ENCODE measurements around the gene ADAMTSL5. TPM values are rescaled to one million over a fixed set of nuclear protein-coding genes. Genes with fewer than 3 reads are reported as not detected.
"Not testable (repeated sequence)": the region's sequence is repeated elsewhere in the genome, so short reads cannot be mapped to it uniquely, and the experiment has no call there.

ADAMTSL5 gene
- total RNA-seq, 4 donors from 2014 or later, result 2.6 to 3.7 (median 2.7) TPM; not detected in 1

- intact Hi-C loops (cut with DNase I; ENCODE audit: low total_unique reads), result no loop called here
- H3K9me3 ChIP-seq, result no peaks in the 10 kb centered on the region
- peaks cover 75% of the 10 kb centered on the region for H3K27me3 ChIP-seq
- WGBS, 2 donors (ENCODE audit: low coverage in 1 of 2), result 69% methylated on average over 14 of the region's 18 CpGs; no CpG with 5 or more reads in 1 of the 2 donors
- H3K27ac ChIP-seq, result no peak overlapping the region
- no peak overlapping the region for H3K4me3 ChIP-seq
- TF ChIP-seq CTCF (IDR thresholded peaks at IDR 0.05) (no peak), EP300 (IDR thresholded peaks at IDR 0.05; ENCODE audit: low read depth) (no peak), POLR2A (IDR thresholded peaks at IDR 0.05) (no peak), POLR2AphosphoS5 (IDR thresholded peaks at IDR 0.05) (no peak)
- peaks cover 3 to 7% (median 6%) of the 10 kb centered on the region in 4 donors for H3K4me1 ChIP-seq
- no peak for DNase-seq
- no peaks in the 10 kb centered on the region for H3K36me3 ChIP-seq
- in situ Hi-C loops (cut with MboI; ENCODE audit: low pct_ligation_motif_present in 1 of 4, low pct_unique_long_range_greater_than_20kb in 1 of 4, low sequenced_read_pairs in 3 of 4), result no loop called here
Observed at GRCh38 chr19:1522838-1523237, 10.0 kb upstream of the ADAMTSL5 start.

- TF ChIP-seq EP300 (IDR thresholded peaks at IDR 0.05; ENCODE audit: low read depth), result no peak
- no peak for TF ChIP-seq CTCF (IDR thresholded peaks at IDR 0.05)
- no peak for TF ChIP-seq POLR2AphosphoS5 (IDR thresholded peaks at IDR 0.05)
- no peak for TF ChIP-seq POLR2A (IDR thresholded peaks at IDR 0.05)
Observed at GRCh38 chr19:1522061-1522460, 9.2 kb upstream of the ADAMTSL5 start.

GRCh38 chr19:1521636-1522035, 8.8 kb upstream of the ADAMTSL5 start:
- Histone ChIP-seq H3K27me3 (peaks cover 64% of the 10 kb centered on the region), H3K9me3 (no peaks in the 10 kb centered on the region), H3K4me1 (peaks cover 3 to 7% (median 6%) of the 10 kb centered on the region in 4 donors), H3K4me3 (no peak overlapping the region), H3K36me3 (no peaks in the 10 kb centered on the region), H3K27ac (peak overlapping the region in 1 of 4 donors; percentile 37)
- WGBS, 2 donors (ENCODE audit: low coverage in 1 of 2), result 67% methylated on average over 14 of the region's 14 CpGs; no CpG with 5 or more reads in 1 of the 2 donors
- TF ChIP-seq EP300 (IDR thresholded peaks at IDR 0.05; ENCODE audit: low read depth), result no peak
- TF ChIP-seq POLR2A (IDR thresholded peaks at IDR 0.05), result no peak
- TF ChIP-seq POLR2AphosphoS5 (IDR thresholded peaks at IDR 0.05), result no peak
- no peak for TF ChIP-seq CTCF (IDR thresholded peaks at IDR 0.05)
- no peak for DNase-seq
- intact Hi-C loops (cut with DNase I; ENCODE audit: low total_unique reads), result no loop called here
- in situ Hi-C loops (cut with MboI; ENCODE audit: low pct_ligation_motif_present in 1 of 4, low pct_unique_long_range_greater_than_20kb in 1 of 4, low sequenced_read_pairs in 3 of 4), result no loop called here

More at GRCh38 chr19:1522061-1522460, 9.2 kb upstream of the ADAMTSL5 start:
- 48% methylated on average over 8 of the region's 10 CpGs; no CpG with 5 or more reads in 1 of the 2 donors for WGBS, 2 donors (ENCODE audit: low coverage in 1 of 2)
- Histone ChIP-seq H3K4me1 (peaks cover 3 to 7% (median 6%) of the 10 kb centered on the region in 4 donors), H3K27ac (peak overlapping the region in 1 of 4 donors; percentile 37), H3K27me3 (peaks cover 68% of the 10 kb centered on the region), H3K36me3 (no peaks in the 10 kb centered on the region), H3K9me3 (no peaks in the 10 kb centered on the region), H3K4me3 (no peak overlapping the region)
- intact Hi-C loops (cut with DNase I; ENCODE audit: low total_unique reads), result no loop called here
- in situ Hi-C loops (cut with MboI; ENCODE audit: low pct_ligation_motif_present in 1 of 4, low pct_unique_long_range_greater_than_20kb in 1 of 4, low sequenced_read_pairs in 3 of 4), result no loop called here
- no peak for DNase-seq

GRCh38 chr19:1520203-1520780, 7.5 kb upstream of the ADAMTSL5 start:
- WGBS, 2 donors (ENCODE audit: low coverage in 1 of 2), result 33 to 71% methylated on average over 1 to 17 of the region's 17 CpGs
- Histone ChIP-seq H3K27me3 (peaks cover 50% of the 10 kb centered on the region), H3K27ac (no peak overlapping the region), H3K4me1 (peaks cover 3 to 7% (median 6%) of the 10 kb centered on the region in 4 donors), H3K36me3 (no peaks in the 10 kb centered on the region), H3K4me3 (no peak overlapping the region), H3K9me3 (no peaks in the 10 kb centered on the region)
- intact Hi-C loops (cut with DNase I; ENCODE audit: low total_unique reads) (no loop called here), in situ Hi-C loops (cut with MboI; ENCODE audit: low pct_ligation_motif_present in 1 of 4, low pct_unique_long_range_greater_than_20kb in 1 of 4, low sequenced_read_pairs in 3 of 4) (no loop called here)
- no peak for DNase-seq
- TF ChIP-seq POLR2AphosphoS5 (IDR thresholded peaks at IDR 0.05) (no peak), CTCF (IDR thresholded peaks at IDR 0.05) (no peak), EP300 (IDR thresholded peaks at IDR 0.05; ENCODE audit: low read depth) (no peak), POLR2A (IDR thresholded peaks at IDR 0.05) (no peak)

- H3K36me3 ChIP-seq; H3K4me3 ChIP-seq; intact Hi-C loops (cut with DNase I; ENCODE audit: low total_unique reads); H3K4me1 ChIP-seq; in situ Hi-C loops (cut with MboI; ENCODE audit: low pct_ligation_motif_present in 1 of 4, low pct_unique_long_range_greater_than_20kb in 1 of 4, low sequenced_read_pairs in 3 of 4); DNase-seq; H3K27ac ChIP-seq; H3K9me3 ChIP-seq: not testable (repeated sequence)
- peaks cover 49% of the 10 kb centered on the region for H3K27me3 ChIP-seq
- WGBS, 2 donors (ENCODE audit: low coverage in 1 of 2), result 84% methylated on average over 8 of the region's 8 CpGs; no CpG with 5 or more reads in 1 of the 2 donors
Observed at GRCh38 chr19:1519802-1520201, 7.0 kb upstream of the ADAMTSL5 start.

Measured in transverse colon (tissue), 4 donors.